WERI-Rb-1 (cell line): ENCODE data around the gene TBX5.

Source experiments
- DNase-seq: peaks from one replicate; pipeline ENCODE4 v3.0.0-alpha.2; 2020
- H3K27ac ChIP-seq: fragments of 250-450 bp; sonication (Bioruptor Pico); 2 replicates; pipeline ENCODE4 v1.5.1; 2020; ENCODE audit warnings: mild to moderate bottlenecking, moderate library complexity
- H3K27me3 ChIP-seq: fragments of 250-450 bp; sonication (Bioruptor Pico); 2 replicates; pipeline ENCODE4 v1.5.1; 2021; ENCODE audit warnings: mild to moderate bottlenecking, low read depth, moderate library complexity; ENCODE audit not compliant: insufficient read depth, severe bottlenecking
- H3K36me3 ChIP-seq: fragments of 250-450 bp; sonication (Bioruptor Pico); 2 replicates; pipeline ENCODE4 v1.5.1; 2020; ENCODE audit warnings: mild to moderate bottlenecking, moderate library complexity
- H3K4me3 ChIP-seq: 2 replicates; pipeline ENCODE4 v1.5.1; 2011; ENCODE audit warnings: low read depth, mild to moderate bottlenecking, control low read depth, low read length
- H3K9me3 ChIP-seq: fragments of 250-450 bp; sonication (Bioruptor Pico); 2 replicates; pipeline ENCODE4 v1.5.1; 2021; ENCODE audit warnings: mild to moderate bottlenecking, moderate library complexity; ENCODE audit not compliant: severe bottlenecking
- CTCF ChIP-seq: IDR thresholded peaks from 2 replicates; pipeline ENCODE4 v1.5.1; 2011; ENCODE audit warnings: low read depth, mild to moderate bottlenecking, control low read depth, inconsistent platforms, low read length

The TBX5 gene

GRCh38 chr12:114344303-114344663, 61.7 kb downstream of the TBX5 start:
- Histone ChIP-seq H3K27me3 (peaks cover 58% of the 10 kb centered on the region), H3K9me3 (no peaks in the 10 kb centered on the region), H3K36me3 (no peaks in the 10 kb centered on the region), H3K27ac (no peak overlapping the region), H3K4me3 (no peak overlapping the region)
- DNase-seq, result no peak
- no peak for TF ChIP-seq CTCF

- Histone ChIP-seq H3K27me3 (peaks cover 59% of the 10 kb centered on the region), H3K36me3 (no peaks in the 10 kb centered on the region), H3K27ac (no peak overlapping the region), H3K9me3 (no peaks in the 10 kb centered on the region), H3K4me3 (no peak overlapping the region)
- no peak for TF ChIP-seq CTCF
- no peak for DNase-seq
Measured at GRCh38 chr12:114343585-114344302, 62.2 kb downstream of the TBX5 start.

GRCh38 chr12:114342656-114343055, 63.3 kb downstream of the TBX5 start:
- Histone ChIP-seq H3K9me3 (no peaks in the 10 kb centered on the region), H3K4me3 (no peak overlapping the region), H3K27ac (no peak overlapping the region), H3K27me3 (peaks cover 64% of the 10 kb centered on the region), H3K36me3 (no peaks in the 10 kb centered on the region)
- DNase-seq, result no peak
- no peak for TF ChIP-seq CTCF

GRCh38 chr12:114341635-114342034, 64.3 kb downstream of the TBX5 start:
- no peak for DNase-seq
- H3K27me3 ChIP-seq, result peaks cover 68% of the 10 kb centered on the region
- H3K4me3 ChIP-seq, result no peak overlapping the region
- H3K9me3 ChIP-seq, result no peaks in the 10 kb centered on the region
- H3K36me3 ChIP-seq, result no peaks in the 10 kb centered on the region
- H3K27ac ChIP-seq, result no peak overlapping the region
- no peak for TF ChIP-seq CTCF

- no peak for DNase-seq
- Histone ChIP-seq H3K27me3 (peaks cover 78% of the 10 kb centered on the region), H3K36me3 (no peaks in the 10 kb centered on the region), H3K9me3 (no peaks in the 10 kb centered on the region), H3K27ac (no peak overlapping the region), H3K4me3 (no peak overlapping the region)
- TF ChIP-seq CTCF, result no peak
Measured at GRCh38 chr12:114340231-114340630, 65.7 kb downstream of the TBX5 start.

- no peak for TF ChIP-seq CTCF
- no peaks in the 10 kb centered on the region for H3K9me3 ChIP-seq
- H3K36me3 ChIP-seq, result no peaks in the 10 kb centered on the region
- H3K4me3 ChIP-seq, result no peak overlapping the region
- H3K27ac ChIP-seq, result no peak overlapping the region
- H3K27me3 ChIP-seq, result peaks cover 78% of the 10 kb centered on the region
- DNase-seq, result no peak
Measured at GRCh38 chr12:114339626-114340025, 66.3 kb downstream of the TBX5 start.
